IMR-90 (cell line): Measurements from ENCODE around the gene CMTM5. TPM values are rescaled to one million over a fixed set of nuclear protein-coding genes. Genes with fewer than 3 reads are reported as not detected.

ENCODE experiments used
- ATAC-seq: fragments of 200-7000 bp; cut with Tn5 transposase; 2 replicates; pipeline ENCODE4 v1.9.1; 2020; ENCODE audit warnings: low read depth, mild to moderate bottlenecking, moderate library complexity
- BruUV-seq: library from RNA; stranded (reverse); fragments of 400-500 nt; replicated peaks from 2 replicates; lab custom pipeline; 2021; lab: Mats Ljungman, UMichigan
- CTCF ChIA-PET: fragments of 300-600 bp; formaldehyde crosslinking; extraction: SDS; loops from one replicate; lab custom pipeline; 2021; ENCODE audit warnings: antibody characterized with exemption; lab: Yijun Ruan, JAX
- POLR2A ChIA-PET: fragments of 300-600 bp; sonication (Branson Sonifier 250); formaldehyde crosslinking; loops from one replicate; lab custom pipeline; 2022; ENCODE audit warnings: antibody characterized with exemption; ENCODE audit not compliant: unreplicated experiment; lab: Charles Lee
- DNase-seq: peaks from one replicate; pipeline ENCODE4 v3.0.0; 2013
- H2AFZ ChIP-seq: replicated peaks from 2 replicates; pipeline ENCODE3; 2013; ENCODE audit warnings: low read length, mild to moderate bottlenecking; ENCODE audit not compliant: poor library complexity
- H2AK5ac ChIP-seq: 2 replicates; pipeline ENCODE4 v1.6.1; 2013; ENCODE audit warnings: low read depth, low read length, inconsistent platforms
- H2AK9ac ChIP-seq: replicated peaks from 2 replicates; pipeline ENCODE3; 2013; ENCODE audit warnings: mild to moderate bottlenecking, low read depth, low read length, moderate library complexity; ENCODE audit not compliant: poor library complexity
- H2BK120ac ChIP-seq: 2 replicates; pipeline ENCODE4 v1.6.1; 2013; ENCODE audit warnings: low read depth, low read length, inconsistent platforms
- H2BK15ac ChIP-seq: 3 replicates; pipeline ENCODE4 v1.6.1; 2013; ENCODE audit warnings: low read depth, low read length, inconsistent platforms
- H2BK20ac ChIP-seq: 2 replicates; pipeline ENCODE4 v1.6.1; 2013; ENCODE audit warnings: low read depth, mild to moderate bottlenecking, inconsistent platforms, low read length, moderate library complexity
- H2BK5ac ChIP-seq: 2 replicates; pipeline ENCODE4 v1.6.1; 2013; ENCODE audit warnings: mild to moderate bottlenecking, low read depth, low read length, inconsistent platforms; ENCODE audit not compliant: poor library complexity, severe bottlenecking
- H3K14ac ChIP-seq: replicated peaks from 2 replicates; pipeline ENCODE4 v1.6.1; 2013; ENCODE audit warnings: low read depth, low read length, inconsistent platforms
- H3K18ac ChIP-seq: 2 replicates; pipeline ENCODE4 v1.6.1; 2013; ENCODE audit warnings: low read depth, low read length, control low read depth
- H3K23ac ChIP-seq: 2 replicates; pipeline ENCODE4 v1.6.1; 2013; ENCODE audit warnings: low read depth, low read length, inconsistent platforms
- H3K27ac ChIP-seq: 2 replicates; pipeline ENCODE4 v1.5.1; 2013; ENCODE audit warnings: mild to moderate bottlenecking, control low read depth, low read length; ENCODE audit not compliant: insufficient read depth
- H3K27me3 ChIP-seq: 2 replicates; pipeline ENCODE4 v1.6.1; 2013; ENCODE audit warnings: low read length; ENCODE audit not compliant: control insufficient read depth, insufficient read depth
- H3K36me3 ChIP-seq: 2 replicates; pipeline ENCODE4 v1.6.1; 2013; ENCODE audit warnings: low read length, mixed read lengths; ENCODE audit not compliant: control insufficient read depth, insufficient read depth
- H3K4ac ChIP-seq: 2 replicates; pipeline ENCODE4 v1.6.1; 2013; ENCODE audit warnings: low read depth, low read length, inconsistent platforms
- H3K4me1 ChIP-seq: 2 replicates; pipeline ENCODE4 v1.6.1; 2013; ENCODE audit warnings: low read length, mixed read lengths; ENCODE audit not compliant: control insufficient read depth, insufficient read depth
- H3K4me2 ChIP-seq: 2 replicates; pipeline ENCODE4 v1.6.1; 2013; ENCODE audit warnings: low read depth, mild to moderate bottlenecking, control low read depth, low read length, moderate library complexity
- H3K4me3 ChIP-seq: 2 replicates; pipeline ENCODE4 v1.5.1; 2013; ENCODE audit warnings: low read depth, mild to moderate bottlenecking, control low read depth, low read length, moderate library complexity; ENCODE audit not compliant: insufficient read depth
- H3K56ac ChIP-seq: 2 replicates; pipeline ENCODE4 v1.6.1; 2013; ENCODE audit warnings: low read length, inconsistent platforms; ENCODE audit not compliant: insufficient read depth; ENCODE audit errors: extremely low read depth
- H3K79me1 ChIP-seq, 2 experiments: 2 replicates each; pipeline ENCODE4 v1.6.1; 2013; ENCODE audit warnings: low read length in 2 of 2, inconsistent platforms in 1 of 2, low read depth in 1 of 2
- H3K9ac ChIP-seq: 2 replicates; pipeline ENCODE4 v1.6.1; 2013; ENCODE audit warnings: low read depth, low read length, control low read depth
- H3K9me1 ChIP-seq: 2 replicates; pipeline ENCODE4 v1.6.1; 2013; ENCODE audit warnings: low read length, inconsistent platforms; ENCODE audit not compliant: insufficient read depth
- H3K9me3 ChIP-seq: 2 replicates; pipeline ENCODE4 v1.6.1; 2013; ENCODE audit warnings: low read length; ENCODE audit not compliant: control insufficient read depth, insufficient read depth
- H4K20me1 ChIP-seq: 2 replicates; pipeline ENCODE4 v1.6.1; 2013; ENCODE audit warnings: low read length, inconsistent platforms; ENCODE audit not compliant: insufficient read depth
- H4K5ac ChIP-seq: 2 replicates; pipeline ENCODE4 v1.6.1; 2013; ENCODE audit warnings: mild to moderate bottlenecking, low read depth, low read length, control low read depth
- H4K8ac ChIP-seq, 2 experiments: 2 replicates each; pipeline ENCODE4 v1.6.1; 2013; ENCODE audit warnings: low read depth in 2 of 2, low read length in 2 of 2, control low read depth in 1 of 2, inconsistent platforms in 1 of 2
- H4K91ac ChIP-seq: 2 replicates; pipeline ENCODE4 v1.6.1; 2013; ENCODE audit warnings: low read depth, low read length, inconsistent platforms; ENCODE audit not compliant: insufficient read depth
- CEBPB ChIP-seq: IDR thresholded peaks from 2 replicates; pipeline ENCODE4 v1.6.1; 2012; ENCODE audit warnings: low read depth, low read length, improper control_type of control experiment
- FOS ChIP-seq: fragments of 150-350 bp; IDR thresholded peaks from 2 replicates; pipeline ENCODE4 v1.6.1; 2016; ENCODE audit warnings: low read depth, low read length
- RAD21 ChIP-seq: IDR thresholded peaks from 2 replicates; pipeline ENCODE4 v1.6.1; 2012; ENCODE audit warnings: low read length, improper control_type of control experiment
- RFX5 ChIP-seq: IDR thresholded peaks from 2 replicates; pipeline ENCODE4 v1.8.0; 2012; ENCODE audit warnings: low read depth, mild to moderate bottlenecking, low read length, moderate library complexity
- SMC3 ChIP-seq: fragments of 150-350 bp; IDR thresholded peaks from 2 replicates; pipeline ENCODE4 v1.6.1; 2016; ENCODE audit warnings: low read depth, mild to moderate bottlenecking, antibody characterized with exemption, low read length, moderate library complexity
- WGBS, 2 experiments: methylation state at CpG; one replicate each; pipeline versions ENCODE4 v1.1.5 to v1.1.7; 2013; ENCODE audit warnings: missing lambda C conversion rate in 2 of 2; ENCODE audit not compliant: insufficient read length in 1 of 2; ENCODE audit errors: extremely low coverage in 2 of 2; 5-methylcytosine and 5-hydroxymethylcytosine counted together
- dilution Hi-C: fragments of 300-500 bp; cut with HindIII; formaldehyde crosslinking; loops from one replicate; pipeline ENCODE4 v1.14.3; 2018; ENCODE audit warnings: low sequenced_read_pairs; ENCODE audit not compliant: unreplicated experiment
- in situ Hi-C: fragments of 300-500 bp; cut with MboI; formaldehyde crosslinking; loops from 3 replicates; pipeline ENCODE4 v1.14.3; 2019; ENCODE audit warnings: low sequenced_read_pairs, inconsistent platforms, mixed read lengths
- intact Hi-C: fragments of 100-400 bp; cut with micrococcal nuclease; formaldehyde crosslinking; loops from 2 replicates; pipeline ENCODE4 v1.10.0; 2022
- polyA plus RNA-seq, 3 experiments: library from polyadenylated mRNA; depleted of rRNA; stranded (reverse); fragments of >200 nt; gene quantifications; 2 replicates each; pipeline ENCODE4 v1.2.3, GENCODE V29; 2012; ENCODE audit warnings: low replicate concordance in 1 of 3
- total RNA-seq: library from RNA; depleted of rRNA; stranded (reverse); fragments of >200 nt; gene quantifications from 2 replicates; pipeline ENCODE4 v1.2.3, GENCODE V29; 2012
- TF ChIP-seq, protein P1 (sequence below): fragments of 150-350 bp; IDR thresholded peaks from 2 replicates; pipeline ENCODE4 v1.6.1; 2017; ENCODE audit warnings: mild to moderate bottlenecking, antibody characterized with exemption, low read length, low read depth

The CMTM5 gene
- total and polyA plus RNA-seq, 2 of the 4 experiments (the other 2 are of a cell fraction), result 0.07 TPM; not detected in 1

DNA sequence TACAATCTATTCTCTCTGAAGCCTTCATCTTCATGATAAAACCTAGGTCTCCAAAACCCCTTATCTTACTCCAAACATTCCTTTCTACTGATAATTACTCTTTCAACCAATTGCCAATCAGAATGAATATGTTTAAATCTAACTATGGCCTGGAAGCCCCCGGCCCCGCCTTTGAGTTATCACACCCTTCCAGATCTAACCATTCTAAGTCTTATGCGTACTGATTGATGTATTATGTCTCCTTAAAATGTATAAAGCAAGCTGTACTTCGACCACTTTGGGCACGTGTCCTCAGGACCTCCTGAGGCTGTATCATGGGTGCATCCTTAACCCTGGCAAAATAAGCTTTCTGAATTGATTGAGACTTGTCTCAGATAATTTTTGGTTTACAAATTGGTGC is 41.2 kb upstream of the CMTM5 start:
- Histone ChIP-seq H4K5ac (no peak overlapping the region), H3K27ac (no peak overlapping the region), H3K27me3 (no peaks in the 10 kb centered on the region; the same call in none of the 2 replicates), H2AK5ac (no peak overlapping the region), H3K56ac (no peak overlapping the region), H3K9ac (no peak overlapping the region), H2AFZ (no peak overlapping the region), H3K79me1 (no peaks in the 10 kb centered on the region), H3K9me1 (no peaks in the 10 kb centered on the region), H4K8ac (no peak overlapping the region), H4K20me1 (no peaks in the 10 kb centered on the region), H2BK5ac (no peak overlapping the region), H2BK20ac (no peak overlapping the region), H3K36me3 (no peaks in the 10 kb centered on the region), H3K4ac (no peak overlapping the region), H3K4me2 (no peak overlapping the region), H2AK9ac (no peak overlapping the region), H3K23ac (no peak overlapping the region), H3K18ac (no peak overlapping the region), H2BK120ac (no peak overlapping the region), H4K91ac (no peak overlapping the region), H3K4me3 (no peak overlapping the region), H3K14ac (no peak overlapping the region), H3K4me1 (no peaks in the 10 kb centered on the region), H3K9me3 (peaks cover 1% of the 10 kb centered on the region; the same call in 1 of the 2 replicates), H2BK15ac (no peak overlapping the region)
- TF ChIP-seq, protein P1, sequence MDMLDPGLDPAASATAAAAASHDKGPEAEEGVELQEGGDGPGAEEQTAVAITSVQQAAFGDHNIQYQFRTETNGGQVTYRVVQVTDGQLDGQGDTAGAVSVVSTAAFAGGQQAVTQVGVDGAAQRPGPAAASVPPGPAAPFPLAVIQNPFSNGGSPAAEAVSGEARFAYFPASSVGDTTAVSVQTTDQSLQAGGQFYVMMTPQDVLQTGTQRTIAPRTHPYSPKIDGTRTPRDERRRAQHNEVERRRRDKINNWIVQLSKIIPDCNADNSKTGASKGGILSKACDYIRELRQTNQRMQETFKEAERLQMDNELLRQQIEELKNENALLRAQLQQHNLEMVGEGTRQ, result no peak
- TF ChIP-seq SMC3 (no peak), CEBPB (no peak), RAD21 (no peak), FOS (no peak), RFX5 (no peak)
- ChIA-PET CTCF (no interaction called here), POLR2A (no interaction called here)
- in situ Hi-C loops, result no loop called here
- BruUV-seq, result no TSS peak
- intact Hi-C loops, result no loop called here
- DNase-seq, result no peak
- ATAC-seq, result no peak
- no CpG with 5 or more reads among the region's 5 CpGs for WGBS, 2 experiments
- dilution Hi-C loops, result no loop called here
